GM19239 (cell line): ENCODE data around the gene PROCA1.

ENCODE experiments used
- DNase-seq: peaks from one replicate; pipeline ENCODE4 v3.0.0; 2011; ENCODE audit warnings: low spot score; ENCODE audit not compliant: insufficient read length
- FAIRE-seq: peaks from 2 replicates; lab custom pipeline; 2011; peaks lifted over from hg19 to GRCh38; lab: Jason Lieb, UNC

PROCA1 gene

GRCh38 chr17:28712705-28713415, 1.2 kb upstream of the PROCA1 start:
- FAIRE-seq (no peak), DNase-seq (no peak)

GRCh38 chr17:28712032-28712704, 480 bp upstream of the PROCA1 start:
- DNase-seq (peak; percentile 62), FAIRE-seq (peak; percentile 55)

- FAIRE-seq (peak; percentile 83), DNase-seq (peak; percentile 95)
Observed at GRCh38 chr17:28710861-28711722, 596 bp downstream of the PROCA1 start.

- DNase-seq = no peak
- FAIRE-seq = no peak
Observed at GRCh38 chr17:28707339-28707720, 4.4 kb downstream of the PROCA1 start.

GRCh38 chr17:28706471-28707338, 5.0 kb downstream of the PROCA1 start:
- DNase-seq = no peak
- no peak for FAIRE-seq

- FAIRE-seq (no peak), DNase-seq (no peak)
Observed at GRCh38 chr17:28705728-28706334, 5.9 kb downstream of the PROCA1 start.

GRCh38 chr17:28705074-28705659, 6.5 kb downstream of the PROCA1 start:
- FAIRE-seq (no peak), DNase-seq (no peak)

- FAIRE-seq = no peak
- no peak for DNase-seq
Observed at GRCh38 chr17:28704219-28704858, 7.3 kb downstream of the PROCA1 start.

- DNase-seq = no peak
Observed at GRCh38 chr17:28703552-28704218, 8.0 kb downstream of the PROCA1 start.

GRCh38 chr17:28702752-28703150, 8.9 kb downstream of the PROCA1 start:
- DNase-seq (no peak), FAIRE-seq (no peak)

More at GRCh38 chr17:28703552-28704218, 8.0 kb downstream of the PROCA1 start:
- FAIRE-seq = no peak

GRCh38 chr17:28702026-28702751, 9.5 kb downstream of the PROCA1 start:
- FAIRE-seq (no peak), DNase-seq (no peak)

- no peak for DNase-seq
- no peak for FAIRE-seq
Observed at GRCh38 chr17:28700830-28701492, 10.7 kb downstream of the PROCA1 start.

GRCh38 chr17:28700278-28700677, 11.4 kb downstream of the PROCA1 start:
- DNase-seq (no peak), FAIRE-seq (no peak)

GRCh38 chr17:28698253-28698941, 13.3 kb downstream of the PROCA1 start:
- no peak for DNase-seq
- no peak for FAIRE-seq

GRCh38 chr17:28693869-28694268, 17.8 kb downstream of the PROCA1 start:
- no peak for FAIRE-seq
- DNase-seq = no peak

GRCh38 chr17:28689011-28689410, 22.7 kb downstream of the PROCA1 start:
- DNase-seq = no peak
- FAIRE-seq = no peak
